HepG2 (cell line): Measurements from ENCODE around the gene ZNF792. TPM values are rescaled to one million over a fixed set of nuclear protein-coding genes. Genes with fewer than 3 reads are reported as not detected.

ENCODE experiments used
- ARNT2 ChIP-seq: sonication (generic); formaldehyde crosslinking; IDR thresholded peaks from 2 replicates; pipeline ENCODE4 v1.8.0; 2022; ENCODE audit warnings: mild to moderate bottlenecking, low read depth, missing genetic modification reagents, moderate library complexity
- ARNTL ChIP-seq: sonication (generic); formaldehyde crosslinking; IDR thresholded peaks from 2 replicates; pipeline ENCODE4 v1.4.0; 2020; ENCODE audit warnings: mild to moderate bottlenecking, missing genetic modification reagents
- BRD4 ChIP-seq: sonication (generic); formaldehyde crosslinking; IDR thresholded peaks from 2 replicates; pipeline ENCODE4 v1.4.0; 2020; ENCODE audit warnings: missing genetic modification reagents
- FUBP1 ChIP-seq: sonication (generic); formaldehyde crosslinking; IDR thresholded peaks from 2 replicates; pipeline ENCODE4 v1.5.1; 2020; ENCODE audit warnings: missing genetic modification reagents, mild to moderate bottlenecking, borderline replicate concordance
- GFI1 ChIP-seq: sonication (generic); formaldehyde crosslinking; IDR thresholded peaks from 2 replicates; pipeline ENCODE4 v1.5.0; 2020; ENCODE audit warnings: missing genetic modification reagents, mild to moderate bottlenecking, borderline replicate concordance
- HES4 ChIP-seq: sonication (generic); formaldehyde crosslinking; IDR thresholded peaks from 2 replicates; pipeline ENCODE4 v1.9.0; 2021; ENCODE audit warnings: mild to moderate bottlenecking, missing genetic modification reagents, borderline replicate concordance
- LRRFIP1 ChIP-seq: sonication (generic); formaldehyde crosslinking; conservative IDR thresholded peaks from 2 replicates; pipeline ENCODE4 v1.4.0; 2020; ENCODE audit warnings: missing genetic modification reagents
- NFIB ChIP-seq: sonication (generic); formaldehyde crosslinking; IDR thresholded peaks from 2 replicates; pipeline ENCODE4 v1.9.0; 2021; ENCODE audit warnings: missing genetic modification reagents, mild to moderate bottlenecking, borderline replicate concordance
- SP4 ChIP-seq: sonication (generic); formaldehyde crosslinking; IDR thresholded peaks from 2 replicates; pipeline ENCODE4 v1.8.1; 2023; ENCODE audit warnings: mild to moderate bottlenecking, missing genetic modification reagents
- TBX3 ChIP-seq: fragments of 450-650 bp; IDR thresholded peaks from 2 replicates; pipeline ENCODE4 v1.6.1; 2017; ENCODE audit warnings: antibody characterized with exemption, mild to moderate bottlenecking, inconsistent platforms, borderline replicate concordance
- TEAD3 ChIP-seq: optimal IDR thresholded peaks from 2 replicates; pipeline ENCODE3; 2016; ENCODE audit warnings: borderline replicate concordance
- TFDP1 ChIP-seq: IDR thresholded peaks from 2 replicates; pipeline ENCODE4 v1.6.1; 2016; ENCODE audit warnings: missing compliant biosample characterization, missing genetic modification reagents, borderline replicate concordance
- ZBTB38 ChIP-seq: sonication (generic); formaldehyde crosslinking; IDR thresholded peaks from 2 replicates; pipeline ENCODE4 v1.5.1; 2020; ENCODE audit warnings: mild to moderate bottlenecking, missing genetic modification reagents
- ZFP62 ChIP-seq: sonication (generic); formaldehyde crosslinking; IDR thresholded peaks from 2 replicates; pipeline ENCODE4 v1.4.0; 2020; ENCODE audit warnings: missing genetic modification reagents
- ZKSCAN8 ChIP-seq: IDR thresholded peaks from 2 replicates; pipeline ENCODE4 v1.6.1; 2016; ENCODE audit warnings: borderline replicate concordance, missing genetic modification reagents, missing compliant biosample characterization
- ZNF235 ChIP-seq: sonication (generic); formaldehyde crosslinking; IDR thresholded peaks from 2 replicates; pipeline ENCODE4 v1.8.1; 2023; ENCODE audit warnings: mild to moderate bottlenecking, missing genetic modification reagents, borderline replicate concordance
- ZNF501 ChIP-seq: sonication (generic); formaldehyde crosslinking; IDR thresholded peaks from 2 replicates; pipeline ENCODE4 v1.5.1; 2020; ENCODE audit warnings: mild to moderate bottlenecking, moderate library complexity, missing genetic modification reagents
- ZNF562 ChIP-seq: sonication (generic); formaldehyde crosslinking; IDR thresholded peaks from 2 replicates; pipeline ENCODE4 v1.8.0; 2022; ENCODE audit warnings: missing genetic modification reagents, borderline replicate concordance
- polyA plus RNA-seq, 8 experiments: library from polyadenylated mRNA; depleted of rRNA in 3 of 8; stranded (reverse) in 7 of 8; unstranded in 1 of 8; fragments of >200 nt; fragmentation: Illumina TruSeq in 4 of 8; extraction: Trizol in 4 of 8; gene quantifications; 2 replicates each; pipeline versions ENCODE4 v1.2.1 to v1.2.3, GENCODE V29; 2011 to 2016; ENCODE audit warnings: low read depth in 4 of 8, missing spikeins in 1 of 8, mixed read lengths in 1 of 8; ENCODE audit not compliant: insufficient read depth in 1 of 8
- total RNA-seq, 5 experiments: library from RNA; depleted of rRNA; stranded (reverse); fragments of >200 nt; fragmentation: Illumina TruSeq; extraction: Trizol; gene quantifications; 2 replicates each; pipeline ENCODE4 v1.2.3, GENCODE V29; 2016; ENCODE audit warnings: low read depth in 1 of 5
- TF ChIP-seq, protein P1 (sequence below): sonication (generic); formaldehyde crosslinking; conservative IDR thresholded peaks from 2 replicates; pipeline ENCODE4 v1.4.0; 2020; ENCODE audit warnings: missing genetic modification reagents
- TF ChIP-seq, protein P2 (sequence below): IDR thresholded peaks from 2 replicates; pipeline ENCODE4 v1.6.1; 2016; ENCODE audit warnings: low read depth, borderline replicate concordance
- TF ChIP-seq, protein P3 (sequence below): sonication (generic); formaldehyde crosslinking; IDR thresholded peaks from 2 replicates; pipeline ENCODE4 v1.5.0; 2020; ENCODE audit warnings: missing genetic modification reagents

The ZNF792 gene
- total and polyA plus RNA-seq, 2 of the 13 experiments (the other 11 are each of a cell fraction or from before 2014, with no cell fraction given): 5.5 to 11.5 TPM

GRCh38 chr19:34926685-34927375, 37.2 kb downstream of the ZNF792 start, which contains the start of gene ZNF30 (continued):
- TF ChIP-seq LRRFIP1 (CRISPR knock-in tag) (no peak), ARNTL (CRISPR knock-in tag) (no peak), ZKSCAN8 (CRISPR knock-in tag) (no peak), TFDP1 (peak; percentile 49; the same call in 1 of the 2 replicates), ZNF235 (peak; percentile 46; the same call in 1 of the 2 replicates), ZNF501 (CRISPR knock-in tag) (peak; percentile 90), BRD4 (CRISPR knock-in tag) (0 out of 2 replicates have a peak, but pooled peaks have one; percentile 27), HES4 (CRISPR knock-in tag) (peak; percentile 81; the same call in 1 of the 2 replicates), NFIB (CRISPR knock-in tag) (no peak), ZNF562 (CRISPR knock-in tag) (no peak), ARNT2 (CRISPR knock-in tag) (peak; percentile 83; the same call in 1 of the 2 replicates), ZBTB38 (peak; percentile 74; the same call in 1 of the 2 replicates), SP4 (CRISPR knock-in tag) (peak; percentile 50; the same call in 1 of the 2 replicates), TBX3 (no peak), FUBP1 (CRISPR knock-in tag) (no peak), GFI1 (peak; percentile 87), ZFP62 (no peak), TEAD3 (CRISPR knock-in tag) (peak; percentile 69)
- TF ChIP-seq, protein P1, sequence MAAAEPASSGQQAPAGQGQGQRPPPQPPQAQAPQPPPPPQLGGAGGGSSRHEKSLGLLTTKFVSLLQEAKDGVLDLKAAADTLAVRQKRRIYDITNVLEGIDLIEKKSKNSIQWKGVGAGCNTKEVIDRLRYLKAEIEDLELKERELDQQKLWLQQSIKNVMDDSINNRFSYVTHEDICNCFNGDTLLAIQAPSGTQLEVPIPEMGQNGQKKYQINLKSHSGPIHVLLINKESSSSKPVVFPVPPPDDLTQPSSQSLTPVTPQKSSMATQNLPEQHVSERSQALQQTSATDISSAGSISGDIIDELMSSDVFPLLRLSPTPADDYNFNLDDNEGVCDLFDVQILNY: no peak
- TF ChIP-seq, protein P2, sequence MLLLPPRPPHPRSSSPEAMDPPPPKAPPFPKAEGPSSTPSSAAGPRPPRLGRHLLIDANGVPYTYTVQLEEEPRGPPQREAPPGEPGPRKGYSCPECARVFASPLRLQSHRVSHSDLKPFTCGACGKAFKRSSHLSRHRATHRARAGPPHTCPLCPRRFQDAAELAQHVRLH: peak; percentile 59; the same call in 1 of the 2 replicates
- TF ChIP-seq, protein P3, sequence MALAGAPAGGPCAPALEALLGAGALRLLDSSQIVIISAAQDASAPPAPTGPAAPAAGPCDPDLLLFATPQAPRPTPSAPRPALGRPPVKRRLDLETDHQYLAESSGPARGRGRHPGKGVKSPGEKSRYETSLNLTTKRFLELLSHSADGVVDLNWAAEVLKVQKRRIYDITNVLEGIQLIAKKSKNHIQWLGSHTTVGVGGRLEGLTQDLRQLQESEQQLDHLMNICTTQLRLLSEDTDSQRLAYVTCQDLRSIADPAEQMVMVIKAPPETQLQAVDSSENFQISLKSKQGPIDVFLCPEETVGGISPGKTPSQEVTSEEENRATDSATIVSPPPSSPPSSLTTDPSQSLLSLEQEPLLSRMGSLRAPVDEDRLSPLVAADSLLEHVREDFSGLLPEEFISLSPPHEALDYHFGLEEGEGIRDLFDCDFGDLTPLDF (CRISPR knock-in tag): peak; percentile 75
